Left ventricle myocardium inferior (tissue), 1 donor: ENCODE measurements around the gene NCBP3. TPM values are rescaled to one million over a fixed set of nuclear protein-coding genes. Genes with fewer than 3 reads are reported as not detected.
A peak's percentile ranks its signal among the peaks of the same experiment; 100 is the strongest.

ENCODE experiments used
- DNase-seq: peaks from one replicate; pipeline ENCODE4 v3.0.0-alpha.2; 2020
- H3K27ac ChIP-seq: fragments of 200-600 bp; replicated peaks from 2 replicates; pipeline ENCODE4 v1.8.0; 2021
- H3K27me3 ChIP-seq: fragments of 200-600 bp; 2 replicates; pipeline ENCODE4 v1.8.0; 2021; ENCODE audit warnings: low read depth
- H3K36me3 ChIP-seq: fragments of 200-600 bp; 2 replicates; pipeline ENCODE4 v1.8.0; 2021
- H3K4me1 ChIP-seq: fragments of 200-600 bp; 2 replicates; pipeline ENCODE4 v1.8.0; 2021
- H3K4me3 ChIP-seq: fragments of 200-600 bp; 2 replicates; pipeline ENCODE4 v1.8.0; 2021; ENCODE audit warnings: mild to moderate bottlenecking, moderate library complexity
- H3K9me3 ChIP-seq: fragments of 200-600 bp; replicated peaks from 2 replicates; pipeline ENCODE4 v1.8.0; 2021
- intact Hi-C: fragments of 100-400 bp; cut with micrococcal nuclease; formaldehyde crosslinking; loops from one replicate; pipeline ENCODE4 v1.11.0; 2022
- total RNA-seq: library from RNA; stranded (reverse); fragmentation: NEBNext Ultra II Directional; extraction: Animal tissue kit (Norgen Biotek cat#: 25700); gene quantifications from one replicate; pipeline ENCODE4 v1.2.1, GENCODE V29; 2021
- TF ChIP-seq, protein P1 (sequence below): fragments of 200-600 bp; IDR thresholded peaks from 2 replicates; pipeline ENCODE4 v1.8.0; 2021; ENCODE audit warnings: antibody characterized with exemption, mild to moderate bottlenecking, borderline replicate concordance
- donor health status: DM: no; HTN: yes; CAD: no; lungs with severe emphysema.

NCBP3 gene
- total RNA-seq, 1 donor from 2014 or later = 18.2 TPM

DNA sequence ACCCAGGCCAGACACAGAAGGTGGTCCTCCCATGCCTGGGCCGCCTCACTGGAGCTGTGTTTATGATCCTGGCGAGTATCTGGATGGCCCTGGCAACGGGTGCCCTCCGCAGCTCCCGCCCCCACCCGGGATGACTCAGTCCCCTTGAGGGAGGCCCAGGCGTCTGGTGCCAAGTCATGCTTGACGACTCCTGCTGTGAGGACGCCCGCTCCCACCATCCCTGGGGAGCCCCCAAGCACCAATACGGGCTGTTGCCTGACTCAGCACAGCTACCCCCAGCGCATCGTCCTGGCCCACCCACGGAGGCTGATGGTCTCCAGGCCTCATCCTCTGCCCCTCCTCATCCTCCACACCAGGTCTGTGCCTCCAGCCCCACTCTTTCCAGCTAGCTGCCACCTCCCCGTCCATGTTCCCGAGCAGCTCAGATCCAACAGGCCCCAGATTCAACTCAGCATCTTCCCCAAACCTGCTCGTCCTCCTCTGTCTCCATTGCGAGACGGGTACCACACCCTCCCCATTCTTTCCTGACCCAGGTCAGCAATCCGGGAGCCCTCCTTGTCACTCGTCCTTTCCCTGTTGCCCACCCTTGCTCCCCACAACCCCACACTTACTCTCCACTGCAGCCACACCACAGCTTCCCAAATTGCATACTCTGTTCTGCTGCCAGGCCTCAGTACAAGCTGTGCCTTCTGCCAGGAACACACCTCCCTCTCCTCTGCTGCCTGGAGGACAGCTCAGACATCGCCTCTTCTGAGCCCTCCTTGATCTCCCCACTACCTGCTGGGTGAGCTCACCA, 44.2 kb upstream of the NCBP3 start:
- peak; percentile 48 for DNase-seq
- intact Hi-C loops = no loop called here
- TF ChIP-seq, protein P1, sequence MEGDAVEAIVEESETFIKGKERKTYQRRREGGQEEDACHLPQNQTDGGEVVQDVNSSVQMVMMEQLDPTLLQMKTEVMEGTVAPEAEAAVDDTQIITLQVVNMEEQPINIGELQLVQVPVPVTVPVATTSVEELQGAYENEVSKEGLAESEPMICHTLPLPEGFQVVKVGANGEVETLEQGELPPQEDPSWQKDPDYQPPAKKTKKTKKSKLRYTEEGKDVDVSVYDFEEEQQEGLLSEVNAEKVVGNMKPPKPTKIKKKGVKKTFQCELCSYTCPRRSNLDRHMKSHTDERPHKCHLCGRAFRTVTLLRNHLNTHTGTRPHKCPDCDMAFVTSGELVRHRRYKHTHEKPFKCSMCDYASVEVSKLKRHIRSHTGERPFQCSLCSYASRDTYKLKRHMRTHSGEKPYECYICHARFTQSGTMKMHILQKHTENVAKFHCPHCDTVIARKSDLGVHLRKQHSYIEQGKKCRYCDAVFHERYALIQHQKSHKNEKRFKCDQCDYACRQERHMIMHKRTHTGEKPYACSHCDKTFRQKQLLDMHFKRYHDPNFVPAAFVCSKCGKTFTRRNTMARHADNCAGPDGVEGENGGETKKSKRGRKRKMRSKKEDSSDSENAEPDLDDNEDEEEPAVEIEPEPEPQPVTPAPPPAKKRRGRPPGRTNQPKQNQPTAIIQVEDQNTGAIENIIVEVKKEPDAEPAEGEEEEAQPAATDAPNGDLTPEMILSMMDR = no peak
- Histone ChIP-seq H3K9me3 (no peaks in the 10 kb centered on the region), H3K27ac (peak overlapping the region; percentile 82), H3K4me3 (no peak overlapping the region), H3K36me3 (peaks cover under 1% of the 10 kb centered on the region), H3K27me3 (no peaks in the 10 kb centered on the region), H3K4me1 (peaks cover 96% of the 10 kb centered on the region)

DNA sequence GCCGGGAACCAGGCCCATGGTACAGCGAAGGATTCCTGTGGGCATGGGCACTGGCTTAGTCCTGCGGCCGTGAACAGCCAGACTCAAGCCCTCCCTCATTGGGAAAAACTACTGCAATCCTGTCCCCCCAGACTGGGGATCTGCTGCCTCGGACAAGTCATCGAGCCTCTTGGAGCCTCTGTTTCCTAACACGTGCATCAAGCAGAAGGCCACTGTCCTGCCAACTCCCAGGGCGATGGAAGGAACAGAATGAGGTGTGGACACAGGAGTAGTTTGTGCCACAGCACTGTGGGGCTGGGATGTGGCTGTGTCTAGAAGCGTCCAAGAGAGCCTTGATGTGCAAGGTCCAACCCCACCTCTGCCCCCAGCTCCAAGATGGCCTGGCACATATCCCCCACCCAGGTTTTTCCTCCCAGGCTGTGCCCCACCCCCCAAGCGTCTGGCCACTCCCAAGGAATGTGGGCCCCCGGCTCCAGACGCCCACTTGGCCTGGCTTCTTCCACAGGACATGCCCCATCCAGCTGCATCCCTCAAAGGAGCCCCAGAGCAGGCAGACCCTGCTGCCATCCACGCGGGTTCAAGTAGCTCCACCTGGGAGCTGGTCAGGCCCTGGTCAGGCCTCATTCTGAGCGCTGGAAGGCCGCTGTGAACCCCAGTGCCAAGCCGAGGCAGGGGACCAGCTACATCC, 43.4 kb upstream of the NCBP3 start:
- Histone ChIP-seq H3K9me3 (no peaks in the 10 kb centered on the region), H3K27ac (peak overlapping the region; percentile 82), H3K4me1 (peaks cover 91% of the 10 kb centered on the region), H3K36me3 (peaks cover 9% of the 10 kb centered on the region), H3K4me3 (no peak overlapping the region), H3K27me3 (no peaks in the 10 kb centered on the region)
- no peak for DNase-seq
- TF ChIP-seq, protein P1 = no peak
- intact Hi-C loops = no loop called here

DNA sequence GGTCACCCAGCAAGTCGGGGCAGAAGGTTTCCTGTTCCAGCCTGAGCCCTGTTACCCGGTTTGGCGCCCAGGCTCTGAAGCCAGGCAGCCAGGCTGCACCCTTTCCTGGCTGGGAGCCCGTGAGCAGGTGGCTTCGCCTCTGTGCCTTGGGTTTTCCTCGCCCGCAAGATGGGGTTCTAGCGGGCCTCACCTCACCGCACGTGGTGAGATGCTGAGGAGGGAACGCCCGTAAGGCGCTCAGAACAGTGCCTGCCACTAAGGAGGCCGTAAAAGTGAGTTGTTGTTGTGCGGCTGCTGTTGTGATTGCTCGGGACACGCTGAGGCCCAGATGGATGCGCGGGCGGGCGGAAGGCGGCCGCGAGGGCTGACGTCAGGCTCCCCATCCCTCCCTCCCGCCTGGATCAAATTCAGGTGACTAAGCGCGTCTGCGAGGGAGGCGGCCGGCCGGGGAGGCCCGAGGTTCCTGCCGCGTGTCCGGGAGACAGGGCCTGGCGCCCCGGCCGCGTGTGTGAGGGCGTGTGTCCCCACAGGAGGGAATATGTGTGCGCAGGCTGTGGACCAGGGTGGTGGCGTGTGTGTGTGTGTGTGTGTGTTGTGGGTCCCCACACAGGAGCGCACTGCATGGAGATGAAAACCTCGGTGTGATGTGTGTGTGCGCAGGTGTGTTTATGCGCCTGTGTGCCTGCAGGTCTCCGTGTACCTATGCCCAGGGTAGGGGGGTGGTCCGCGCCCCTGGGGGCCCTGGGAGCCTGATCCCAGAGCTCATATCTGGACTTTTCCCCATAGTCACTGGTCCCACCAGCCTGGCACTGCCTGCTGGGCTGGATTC, 42.5 kb upstream of the NCBP3 start:
- Histone ChIP-seq H3K9me3 (no peaks in the 10 kb centered on the region), H3K27ac (peak overlapping the region; percentile 82), H3K36me3 (peaks cover 18% of the 10 kb centered on the region), H3K4me1 (peaks cover 82% of the 10 kb centered on the region), H3K4me3 (peak overlapping the region; percentile 29), H3K27me3 (no peaks in the 10 kb centered on the region)
- peak; percentile 78 for DNase-seq
- TF ChIP-seq, protein P1 = no peak
- intact Hi-C loops = no loop called here

DNA sequence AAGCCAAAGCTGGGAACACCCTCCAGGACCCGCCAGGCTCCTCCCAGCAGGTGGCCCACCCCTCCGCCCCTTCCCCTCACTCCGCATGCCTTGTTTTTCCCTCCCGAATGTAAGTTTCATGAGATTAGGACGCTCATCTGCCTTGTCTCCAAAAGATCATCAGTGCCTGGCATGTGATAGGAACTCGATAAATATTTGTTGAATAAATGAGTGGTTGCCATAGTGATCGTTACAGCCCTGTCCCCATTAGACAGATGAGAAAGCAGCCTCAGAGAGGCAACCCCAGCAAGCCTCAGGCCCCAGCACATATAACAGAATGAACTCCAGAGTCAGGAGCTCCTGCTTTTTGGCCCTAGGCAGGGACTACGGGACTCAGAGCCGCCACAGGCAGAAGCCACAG, 41.8 kb upstream of the NCBP3 start:
- Histone ChIP-seq H3K9me3 (no peaks in the 10 kb centered on the region), H3K27me3 (no peaks in the 10 kb centered on the region), H3K36me3 (peaks cover 19% of the 10 kb centered on the region), H3K27ac (peak overlapping the region; percentile 82), H3K4me3 (no peak overlapping the region), H3K4me1 (peaks cover 77% of the 10 kb centered on the region)
- TF ChIP-seq, protein P1 = no peak
- intact Hi-C loops = no loop called here
- no peak for DNase-seq

DNA sequence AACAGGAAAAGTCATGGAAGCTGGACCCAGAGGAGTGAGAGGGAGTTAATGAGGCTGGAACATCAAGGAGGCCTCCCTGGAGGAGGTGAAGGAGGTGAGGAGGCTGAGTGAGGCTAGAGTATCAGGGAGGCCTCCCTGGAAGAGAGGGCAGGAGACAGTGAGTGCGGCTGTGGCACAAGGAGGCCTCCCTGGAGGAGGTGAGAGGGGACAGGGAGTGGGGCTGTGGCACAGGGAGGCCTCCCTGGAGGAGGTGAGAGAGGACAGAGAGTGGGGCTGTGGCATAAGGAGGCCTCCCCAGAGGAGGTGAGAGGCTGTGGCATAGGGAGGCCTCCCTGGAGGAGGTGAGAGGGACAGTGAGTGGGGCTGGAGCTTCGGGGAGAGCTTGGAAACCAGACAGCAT, 41.3 kb upstream of the NCBP3 start:
- H3K4me3 ChIP-seq = no peak overlapping the region
- H3K27ac ChIP-seq = peak overlapping the region; percentile 82
- no peak for DNase-seq
- intact Hi-C loops = no loop called here
- TF ChIP-seq, protein P1 = no peak
- no peaks in the 10 kb centered on the region for H3K9me3 ChIP-seq
- H3K36me3 ChIP-seq = peaks cover 21% of the 10 kb centered on the region
- peaks cover 73% of the 10 kb centered on the region for H3K4me1 ChIP-seq
- no peaks in the 10 kb centered on the region for H3K27me3 ChIP-seq
